A549 treated with CORT108297 at 1 μM for 4 hours (cell line): ENCODE results near the gene SLC22A31. TPM values are rescaled to one million over a fixed set of nuclear protein-coding genes. Genes with fewer than 3 reads are reported as not detected.

ENCODE experiments used
- total RNA-seq: library from RNA; stranded (reverse); fragments of 200-300 nt; extraction: Qiagen RNA extraction; gene quantifications from 5 replicates; pipeline ENCODE4 v1.2.3, GENCODE V29; 2022

Gene SLC22A31
- total RNA-seq: 1.1 to 1.8 TPM (median 1.5 TPM) in 5 replicates

DNA sequence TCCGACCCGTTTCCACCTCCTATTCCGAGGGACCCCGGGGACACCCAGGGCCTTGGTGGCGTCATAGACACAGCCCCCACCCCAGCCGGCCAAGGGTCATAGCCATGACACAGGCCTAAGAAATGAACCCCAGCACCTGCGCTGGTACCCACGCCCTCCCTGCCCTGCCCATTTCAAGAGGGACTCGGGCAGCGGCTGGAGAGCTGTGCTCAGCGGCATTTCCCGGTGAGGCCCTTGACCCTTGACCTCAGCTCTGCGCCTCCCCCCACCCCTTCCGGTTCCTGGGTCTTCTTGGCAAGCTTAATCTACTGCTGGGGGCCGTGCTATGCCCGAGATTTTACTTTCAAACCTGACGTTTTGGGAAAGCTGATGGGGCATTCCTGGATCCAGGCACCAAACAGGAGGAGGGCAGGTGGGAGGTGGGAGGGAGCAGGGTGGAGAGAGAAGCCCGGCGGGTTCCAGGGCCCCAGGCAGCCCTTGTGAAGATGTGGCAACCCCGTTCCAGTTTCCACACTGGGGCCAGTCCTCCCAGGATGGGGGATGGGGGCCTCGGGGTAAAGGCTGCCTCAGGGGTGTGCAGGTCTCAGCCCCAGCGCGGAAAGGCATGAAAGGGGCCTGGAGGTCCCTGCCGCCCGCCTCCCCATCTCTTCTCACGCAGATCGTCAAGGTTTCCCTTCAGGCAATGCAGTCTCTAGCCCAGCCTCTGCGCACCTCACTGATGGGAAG is at the start of gene SLC22A31:
SLC22A31 (minus strand) TSS at position 414 of the 726 bp plus-strand sequence; CDS start at position 378, 36 bp downstream.

DNA sequence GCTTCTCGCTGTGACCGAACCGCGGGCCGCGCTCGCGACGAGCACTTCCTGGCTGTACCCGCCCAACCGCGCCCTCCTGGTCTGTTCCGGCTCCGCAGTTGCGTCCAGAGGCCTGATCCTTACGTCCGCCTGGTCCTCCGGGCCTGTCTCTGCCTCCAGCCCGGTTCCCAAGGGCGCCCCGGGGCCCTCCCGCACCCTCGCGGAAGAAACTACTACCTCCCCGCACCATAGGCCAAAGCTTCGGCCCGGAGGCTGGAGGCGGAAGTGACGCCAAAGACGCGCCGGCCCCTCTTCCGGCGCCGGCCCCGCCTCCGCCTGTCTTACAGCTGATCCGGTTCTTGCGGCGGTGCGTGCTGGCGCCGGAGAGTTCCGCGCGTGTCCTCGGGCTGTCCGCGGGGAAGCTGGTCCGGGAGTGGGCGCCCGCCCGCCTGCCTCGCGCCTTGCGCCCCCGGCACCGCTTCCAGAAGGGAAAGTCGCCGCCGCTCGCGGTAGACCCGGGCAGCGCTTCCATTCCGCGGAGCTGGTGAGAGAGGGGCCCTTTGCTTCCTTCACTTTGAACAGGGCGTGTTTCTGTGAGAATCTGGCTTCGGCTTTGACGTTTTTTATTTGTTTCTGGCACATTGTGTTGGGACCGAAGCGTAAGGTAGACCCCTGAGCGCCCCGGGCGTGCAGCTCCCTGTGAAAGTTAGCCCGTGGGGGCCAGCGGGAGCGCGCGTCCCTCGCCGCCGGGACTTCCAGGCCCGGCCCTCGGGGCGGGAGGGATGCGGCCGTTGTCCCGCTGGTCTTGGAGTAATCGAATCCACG is 17.3 kb upstream of the SLC22A31 start, which contains the start of gene ZNF778:
ZNF778 (plus strand) TSS at position 316 of the 804 bp plus-strand sequence. CDS start 3,425 bp downstream, outside the sequence.

DNA sequence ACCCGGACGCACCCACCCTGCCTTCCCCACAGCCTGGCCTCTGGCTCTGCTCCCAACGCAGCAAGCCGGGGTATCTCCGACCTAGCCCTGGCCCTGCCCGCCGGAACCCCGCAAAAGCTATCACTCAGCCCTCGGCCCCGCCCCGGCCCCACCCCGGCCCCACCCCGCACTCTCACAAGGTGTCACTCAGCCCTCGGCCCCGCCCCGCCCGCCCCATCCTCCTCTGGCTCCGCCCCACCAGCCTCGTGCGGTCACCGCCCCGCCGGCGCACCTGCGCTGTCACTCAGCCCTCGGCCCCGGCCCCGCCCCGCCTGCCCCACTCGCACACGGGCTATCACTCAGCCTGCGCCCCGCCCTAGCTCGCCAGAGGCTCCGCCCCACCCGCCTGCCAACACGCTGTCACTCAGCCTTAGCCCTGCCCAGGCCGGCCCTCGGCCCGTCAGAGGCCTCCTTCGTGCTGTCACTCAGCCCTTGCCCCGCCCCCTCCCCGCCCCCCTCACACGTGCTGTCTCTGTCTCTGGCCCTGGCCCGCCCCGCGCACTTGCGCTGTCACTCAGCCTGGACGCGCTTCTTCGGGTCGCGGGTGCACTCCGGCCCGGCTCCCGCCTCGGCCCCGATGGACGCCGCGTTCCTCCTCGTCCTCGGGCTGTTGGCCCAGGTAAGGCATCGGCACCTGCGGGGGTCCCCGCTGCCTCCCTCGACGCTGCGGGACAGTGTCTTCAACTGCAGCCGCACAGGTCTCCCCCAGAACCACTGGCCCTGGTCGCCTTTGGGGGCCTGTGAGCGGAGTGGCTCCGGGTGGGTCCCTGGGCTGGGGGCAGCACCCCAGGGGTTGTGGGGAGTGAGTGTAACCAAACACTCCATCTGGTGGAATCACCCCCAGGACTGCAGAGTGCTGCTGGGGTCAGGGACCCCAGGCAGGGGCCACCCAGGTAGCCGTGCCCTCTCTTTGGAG is 28.8 kb downstream of the SLC22A31 start, which contains the start of gene CDH15:
CDH15 (plus strand) TSS at position 533 of the 955 bp plus-strand sequence; CDS start at position 617, 84 bp downstream.

Other genes with a start within 250 kb of the SLC22A31 start
- gene CBFA2T3, start 223.3 kb downstream of the SLC22A31 start, total RNA-seq: 0.22 to 0.56 TPM (median 0.31 TPM) in 5 replicates
- 17.9 to 21.1 TPM (median 20.3 TPM) in 5 replicates for gene ACSF3, start 106.7 kb downstream of the SLC22A31 start, total RNA-seq
- 0.07 to 0.11 TPM (median 0.08 TPM) in 4 of 5 replicates, not detected in the other for gene CDH15, start 28.8 kb downstream of the SLC22A31 start, total RNA-seq
- 9.4 to 11.7 TPM (median 10.0 TPM) in 5 replicates for gene ZNF778, start 17.2 kb upstream of the SLC22A31 start, total RNA-seq